Activated CD4-positive, alpha-beta T cell treated with anti-CD3 and anti-CD28 coated beads for 4 hours (primary cell): Measurements from ENCODE around the gene MZF1.

Experiments
- DNase-seq, 2 donors: peaks; one replicate each; pipeline ENCODE4 v3.0.0-alpha.2; 2020

The MZF1 gene

GRCh38 chr19:58538257-58539168 lies 34.6 kb downstream of the MZF1 start:
- DNase-seq, result no peak

- no peak for DNase-seq
Observed at GRCh38 chr19:58536852-58537798, 36.0 kb downstream of the MZF1 start.

- DNase-seq, result no peak
Observed at GRCh38 chr19:58535857-58536256, 37.3 kb downstream of the MZF1 start.

GRCh38 chr19:58531034-58531840 lies 41.9 kb downstream of the MZF1 start:
- DNase-seq, result no peak

- DNase-seq, result no peak
Observed at GRCh38 chr19:58529405-58529804, 43.7 kb downstream of the MZF1 start.

- no peak for DNase-seq
Observed at GRCh38 chr19:58522709-58523108, 50.4 kb downstream of the MZF1 start.

GRCh38 chr19:58521651-58522050 lies 51.5 kb downstream of the MZF1 start:
- no peak for DNase-seq

GRCh38 chr19:58520257-58520599 lies 52.9 kb downstream of the MZF1 start:
- DNase-seq, result no peak

- DNase-seq, result peak; percentile 81 to 83
Observed at GRCh38 chr19:58519355-58520256, 53.5 kb downstream of the MZF1 start, which contains the start of gene ZBTB45. Gene ZBTB45, minus strand, starts transcription at chr19:58519810. Its CDS starts 2,137 bp downstream, at chr19:58517673.

GRCh38 chr19:58519087-58519354 lies 54.1 kb downstream of the MZF1 start:
- DNase-seq, result peak; percentile 49 to 50

- no peak for DNase-seq
Observed at GRCh38 chr19:58518256-58519086, 54.7 kb downstream of the MZF1 start.

- DNase-seq, result no peak
Observed at GRCh38 chr19:58516964-58517833, 55.9 kb downstream of the MZF1 start.

- no peak for DNase-seq
Observed at GRCh38 chr19:58516246-58516836, 56.8 kb downstream of the MZF1 start.

GRCh38 chr19:58515259-58515658 lies 57.9 kb downstream of the MZF1 start:
- no peak for DNase-seq

- no peak for DNase-seq
Observed at GRCh38 chr19:58514564-58515022, 58.5 kb downstream of the MZF1 start.

- DNase-seq, result peak; percentile 91
Observed at GRCh38 chr19:58513694-58514563, 59.2 kb downstream of the MZF1 start.

- no peak for DNase-seq
Observed at GRCh38 chr19:58513213-58513693, 59.9 kb downstream of the MZF1 start.
